HL-60 (cell line): ENCODE data around the gene HSD17B13.

Experiments
- CTCF ChIP-seq: IDR thresholded peaks from one replicate; pipeline ENCODE4 v1.5.1; 2011; ENCODE audit warnings: low read length, control low read depth, inconsistent platforms; ENCODE audit not compliant: insufficient read depth
- GABPA ChIP-seq: IDR thresholded peaks from 2 replicates; pipeline ENCODE4 v1.6.1; 2012; ENCODE audit warnings: low read depth
- REST ChIP-seq: IDR thresholded peaks from 2 replicates; pipeline ENCODE4 v1.6.1; 2012; ENCODE audit warnings: low read depth; ENCODE audit not compliant: insufficient replicate concordance

- no peak for TF ChIP-seq CTCF
- TF ChIP-seq REST, result no peak
- TF ChIP-seq GABPA, result no peak
Measured at GRCh38 chr4:87306056-87306455, 16.6 kb downstream of the HSD17B13 start.
